Articular chondrocyte of knee joint (primary cell): ENCODE measurements around the gene SMIM3. TPM values are rescaled to one million over a fixed set of nuclear protein-coding genes. Genes with fewer than 3 reads are reported as not detected.

Experiments
- total RNA-seq: library from RNA; depleted of rRNA; stranded (reverse); fragments of >200 nt; gene quantifications from 2 replicates; pipeline ENCODE4 v1.2.3, GENCODE V29; 2012

The SMIM3 gene
- total RNA-seq, result 37.1 and 50.4 TPM in 2 replicates

GRCh38 chr5:150778517-150779396 lies at the start of gene SMIM3:
TSS of gene SMIM3 (plus strand) at chr5:150778757. CDS start at chr5:150795441, 16,684 bp downstream.

GRCh38 chr5:150758531-150759333 lies 19.8 kb upstream of the SMIM3 start, which contains the start of gene DCTN4:
TSS of gene DCTN4 (minus strand) at chr5:150759017. CDS start at chr5:150758993, 24 bp downstream.

GRCh38 chr5:150846308-150846653 lies 67.7 kb downstream of the SMIM3 start, which contains the start of gene IRGM:
TSS of gene IRGM (plus strand) at chr5:150846521. CDS start at chr5:150848124, 1,603 bp downstream.

Other genes with a start within 250 kb of the SMIM3 start
- gene SYNPO, start 138.1 kb upstream of the SMIM3 start, total RNA-seq, result 9.7 and 12.5 TPM in 2 replicates
- gene MYOZ3, start 117.5 kb upstream of the SMIM3 start, total RNA-seq, result under 0.01 and 0.54 TPM in 2 replicates
- gene RBM22, start 77.7 kb upstream of the SMIM3 start, total RNA-seq, result 36.6 and 42.4 TPM in 2 replicates
- 78.7 and 81.8 TPM in 2 replicates for gene DCTN4, start 19.7 kb upstream of the SMIM3 start, total RNA-seq
- gene IRGM, start 67.8 kb downstream of the SMIM3 start, total RNA-seq, result 0.13 TPM in 1 of 2 replicates, not detected in the other
- gene ZNF300, start 126.2 kb downstream of the SMIM3 start, total RNA-seq, result 8.1 and 10.6 TPM in 2 replicates
- 65.6 and 97.7 TPM in 2 replicates for gene GPX3, start 241.8 kb downstream of the SMIM3 start, total RNA-seq